Glutamatergic neuron (in vitro differentiated cells): ENCODE data around the gene RXRB. TPM values are rescaled to one million over a fixed set of nuclear protein-coding genes. Genes with fewer than 3 reads are reported as not detected.

Experiments used
- DNase-seq: peaks from one replicate; pipeline ENCODE4 v3.0.0; 2022
- H3K27ac Mint-ChIP-seq: one replicate; pipeline ENCODE4 v1.8.0; 2020; ENCODE audit warnings: mild to moderate bottlenecking, mixed read lengths, inconsistent platforms; ENCODE audit not compliant: unreplicated experiment
- H3K27me3 Mint-ChIP-seq: one replicate; pipeline ENCODE4 v1.8.0; 2020; ENCODE audit warnings: mild to moderate bottlenecking, moderate library complexity, mixed read lengths, inconsistent platforms; ENCODE audit not compliant: unreplicated experiment
- H3K36me3 Mint-ChIP-seq: one replicate; pipeline ENCODE4 v1.8.0; 2020; ENCODE audit warnings: mild to moderate bottlenecking, mixed read lengths, inconsistent platforms; ENCODE audit not compliant: unreplicated experiment
- H3K4me1 Mint-ChIP-seq: one replicate; pipeline ENCODE4 v1.8.0; 2020; ENCODE audit warnings: mild to moderate bottlenecking, low read depth, mixed read lengths, inconsistent platforms; ENCODE audit not compliant: unreplicated experiment
- H3K4me3 Mint-ChIP-seq: one replicate; pipeline ENCODE4 v1.8.0; 2020; ENCODE audit warnings: mild to moderate bottlenecking, mixed read lengths, inconsistent platforms; ENCODE audit not compliant: unreplicated experiment
- H3K9me3 Mint-ChIP-seq: one replicate; pipeline ENCODE4 v1.8.0; 2020; ENCODE audit warnings: mild to moderate bottlenecking, moderate library complexity, mixed read lengths, inconsistent platforms; ENCODE audit not compliant: unreplicated experiment
- CTCF ChIP-seq: fragments of 200-600 bp; sonication (generic); IDR thresholded peaks from one replicate; pipeline ENCODE4 v1.5.0; 2021; ENCODE audit not compliant: partially characterized antibody, unreplicated experiment
- total RNA-seq: library from RNA; stranded (reverse); fragmentation: NEBNext Ultra II Directional; extraction: Animal tissue kit (Norgen Biotek cat#: 25700); gene quantifications from one replicate; pipeline ENCODE4 v1.2.1, GENCODE V29; 2021; ENCODE audit not compliant: unreplicated experiment

RXRB gene
- total RNA-seq, 1 donor from 2014 or later, result 45.3 TPM

- H3K4me3 Mint-ChIP-seq, result no peak overlapping the region
These were observed 26.8 kb downstream of the RXRB start for GRCh38 chr6:33173535-33174180.

GRCh38 chr6:33172688-33173534 lies 27.6 kb downstream of the RXRB start:
- no peak for TF ChIP-seq CTCF
- Mint-ChIP-seq H3K4me1 (no peaks in the 10 kb centered on the region), H3K9me3 (peaks cover 2% of the 10 kb centered on the region), H3K27me3 (peaks cover 3% of the 10 kb centered on the region), H3K27ac (no peak overlapping the region), H3K36me3 (no peaks in the 10 kb centered on the region), H3K4me3 (no peak overlapping the region)
- DNase-seq, result no peak

More at GRCh38 chr6:33173535-33174180, 26.8 kb downstream of the RXRB start:
- TF ChIP-seq CTCF, result no peak
- H3K4me1 Mint-ChIP-seq, result no peaks in the 10 kb centered on the region
- H3K36me3 Mint-ChIP-seq, result no peaks in the 10 kb centered on the region
- peaks cover 5% of the 10 kb centered on the region for H3K27me3 Mint-ChIP-seq
- no peak overlapping the region for H3K27ac Mint-ChIP-seq
- H3K9me3 Mint-ChIP-seq, result peaks cover 2% of the 10 kb centered on the region
- no peak for DNase-seq

- Mint-ChIP-seq H3K4me3 (no peak overlapping the region), H3K4me1 (no peaks in the 10 kb centered on the region), H3K27ac (no peak overlapping the region), H3K27me3 (peaks cover 3% of the 10 kb centered on the region), H3K36me3 (no peaks in the 10 kb centered on the region), H3K9me3 (peaks cover 2% of the 10 kb centered on the region)
- no peak for TF ChIP-seq CTCF
- DNase-seq, result no peak
These were observed 28.4 kb downstream of the RXRB start for GRCh38 chr6:33171880-33172687.

GRCh38 chr6:33171016-33171879 lies 29.2 kb downstream of the RXRB start:
- no peak for DNase-seq
- TF ChIP-seq CTCF, result no peak
- Mint-ChIP-seq H3K36me3 (no peaks in the 10 kb centered on the region), H3K27me3 (peaks cover 3% of the 10 kb centered on the region), H3K4me3 (no peak overlapping the region), H3K27ac (no peak overlapping the region), H3K4me1 (no peaks in the 10 kb centered on the region), H3K9me3 (peaks cover 2% of the 10 kb centered on the region)
